Measurements from ENCODE around the gene TTC7B.
A peak's percentile ranks its signal among the peaks of the same experiment; 100 is the strongest.

Gene TTC7B

GRCh38 chr14:90610346-90611040, 205.7 kb downstream of the TTC7B start:
- H3K23ac ChIP-seq (ENCODE audit: low read depth, low read length, poor library complexity), result no peak overlapping the region
- no peak overlapping the region for H2BK12ac ChIP-seq (ENCODE audit: low read length)
- no peak overlapping the region for H2BK15ac ChIP-seq (ENCODE audit: low read length)
- no peak overlapping the region for H4K8ac ChIP-seq (ENCODE audit: low read depth, low read length)
- H3K27me3 ChIP-seq (ENCODE audit: control insufficient read depth in 3 of 3, insufficient read depth in 3 of 3, low read depth in 1 of 3, low read length in 3 of 3), result no peaks in the 10 kb centered on the region
- H3K14ac ChIP-seq (ENCODE audit: low read length), result no peak overlapping the region
- no peaks in the 10 kb centered on the region for H3K36me3 ChIP-seq (replicated peaks in 1 of 2; ENCODE audit: control insufficient read depth in 2 of 2, insufficient read depth in 2 of 2, low read length in 2 of 2)
- H3K27ac ChIP-seq (replicated peaks; ENCODE audit: low read length), result no peak overlapping the region
- H3K9me3 ChIP-seq (replicated peaks in 1 of 2; ENCODE audit: control insufficient read depth in 2 of 2, insufficient read depth in 1 of 2, low read depth in 1 of 2, low read length in 2 of 2), result no peaks in the 10 kb centered on the region
- H3K9ac ChIP-seq (ENCODE audit: low read depth, low read length, poor library complexity), result no peak overlapping the region
- no peak overlapping the region for H2AK5ac ChIP-seq (ENCODE audit: low read depth, low read length)
- H3K4me3 ChIP-seq (ENCODE audit: low read length in 2 of 2), result no peak overlapping the region
- no peak overlapping the region for H3K4me2 ChIP-seq (ENCODE audit: insufficient read depth, low read length, poor library complexity, severe bottlenecking)
- H3K18ac ChIP-seq (ENCODE audit: low read length), result no peak overlapping the region
- no peak overlapping the region for H4K91ac ChIP-seq (ENCODE audit: low read depth, low read length, poor library complexity)
- no peaks in the 10 kb centered on the region for H3K79me1 ChIP-seq (ENCODE audit: low read depth, low read length)
- DNase-seq (ENCODE audit: low spot score), result no peak
- H3K4me1 ChIP-seq (ENCODE audit: control insufficient read depth in 2 of 2, insufficient read depth in 1 of 2, low read depth in 1 of 2, low read length in 2 of 2), result peaks cover 9 to 12% of the 10 kb centered on the region in 2 donors
- no peak overlapping the region for H3K4ac ChIP-seq (ENCODE audit: low read length)
- no peak overlapping the region for H2BK120ac ChIP-seq (ENCODE audit: low read depth, low read length)
- H2BK5ac ChIP-seq (ENCODE audit: low read length), result no peak overlapping the region
- WGBS, 2 donors (ENCODE audit: extremely low coverage in 2 of 2, insufficient read length in 2 of 2, insufficient replicate concordance in 1 of 2), result no CpG with 5 or more reads among the region's 10 CpGs
- no peak overlapping the region for H2AFZ ChIP-seq (ENCODE audit: low read length)

GRCh38 chr14:90609376-90609775, 206.9 kb downstream of the TTC7B start:
- Histone ChIP-seq H3K18ac (ENCODE audit: low read length) (no peak overlapping the region), H3K23ac (ENCODE audit: low read depth, low read length, poor library complexity) (no peak overlapping the region), H4K8ac (ENCODE audit: low read depth, low read length) (no peak overlapping the region), H2BK120ac (ENCODE audit: low read depth, low read length) (no peak overlapping the region), H3K79me1 (ENCODE audit: low read depth, low read length) (no peaks in the 10 kb centered on the region), H2AFZ (ENCODE audit: low read length) (no peak overlapping the region), H2AK5ac (ENCODE audit: low read depth, low read length) (no peak overlapping the region), H3K14ac (ENCODE audit: low read length) (no peak overlapping the region), H3K36me3 (replicated peaks in 1 of 2; ENCODE audit: control insufficient read depth in 2 of 2, insufficient read depth in 2 of 2, low read length in 2 of 2) (no peaks in the 10 kb centered on the region), H2BK12ac (ENCODE audit: low read length) (no peak overlapping the region), H3K4ac (ENCODE audit: low read length) (no peak overlapping the region), H2BK5ac (ENCODE audit: low read length) (no peak overlapping the region), H3K27me3 (ENCODE audit: control insufficient read depth in 3 of 3, insufficient read depth in 3 of 3, low read depth in 1 of 3, low read length in 3 of 3) (no peaks in the 10 kb centered on the region), H3K27ac (replicated peaks; ENCODE audit: low read length) (no peak overlapping the region), H3K4me1 (ENCODE audit: control insufficient read depth in 2 of 2, insufficient read depth in 1 of 2, low read depth in 1 of 2, low read length in 2 of 2) (peaks cover 6 to 13% of the 10 kb centered on the region in 2 donors), H3K9ac (ENCODE audit: low read depth, low read length, poor library complexity) (no peak overlapping the region), H4K91ac (ENCODE audit: low read depth, low read length, poor library complexity) (no peak overlapping the region), H3K9me3 (replicated peaks in 1 of 2; ENCODE audit: control insufficient read depth in 2 of 2, insufficient read depth in 1 of 2, low read depth in 1 of 2, low read length in 2 of 2) (no peaks in the 10 kb centered on the region), H2BK15ac (ENCODE audit: low read length) (no peak overlapping the region), H3K4me3 (ENCODE audit: low read length in 2 of 2) (no peak overlapping the region), H3K4me2 (ENCODE audit: insufficient read depth, low read length, poor library complexity, severe bottlenecking) (no peak overlapping the region)
- DNase-seq (ENCODE audit: low spot score), result no peak
- WGBS, 2 donors (ENCODE audit: extremely low coverage in 2 of 2, insufficient read length in 2 of 2, insufficient replicate concordance in 1 of 2), result no CpG with 5 or more reads among the region's 2 CpGs

GRCh38 chr14:90608929-90609341, 207.3 kb downstream of the TTC7B start:
- H2BK120ac ChIP-seq (ENCODE audit: low read depth, low read length), result no peak overlapping the region
- H3K23ac ChIP-seq (ENCODE audit: low read depth, low read length, poor library complexity), result no peak overlapping the region
- no peak overlapping the region for H3K14ac ChIP-seq (ENCODE audit: low read length)
- no peak overlapping the region for H2AFZ ChIP-seq (ENCODE audit: low read length)
- H3K4ac ChIP-seq (ENCODE audit: low read length), result no peak overlapping the region
- no peak overlapping the region for H2BK12ac ChIP-seq (ENCODE audit: low read length)
- DNase-seq (ENCODE audit: low spot score), result no peak
- no peaks in the 10 kb centered on the region for H3K27me3 ChIP-seq (ENCODE audit: control insufficient read depth in 3 of 3, insufficient read depth in 3 of 3, low read depth in 1 of 3, low read length in 3 of 3)
- no peak overlapping the region for H3K27ac ChIP-seq (replicated peaks; ENCODE audit: low read length)
- no peak overlapping the region for H3K9ac ChIP-seq (ENCODE audit: low read depth, low read length, poor library complexity)
- no peak overlapping the region for H4K8ac ChIP-seq (ENCODE audit: low read depth, low read length)
- WGBS, 2 donors (ENCODE audit: extremely low coverage in 2 of 2, insufficient read length in 2 of 2, insufficient replicate concordance in 1 of 2), result no CpG with 5 or more reads among the region's 7 CpGs
- H3K36me3 ChIP-seq (replicated peaks in 1 of 2; ENCODE audit: control insufficient read depth in 2 of 2, insufficient read depth in 2 of 2, low read length in 2 of 2), result no peaks in the 10 kb centered on the region
- no peak overlapping the region for H2AK5ac ChIP-seq (ENCODE audit: low read depth, low read length)
- H3K79me1 ChIP-seq (ENCODE audit: low read depth, low read length), result no peaks in the 10 kb centered on the region
- no peak overlapping the region for H3K4me3 ChIP-seq (ENCODE audit: low read length in 2 of 2)
- peaks cover 6 to 18% of the 10 kb centered on the region in 2 donors for H3K4me1 ChIP-seq (ENCODE audit: control insufficient read depth in 2 of 2, insufficient read depth in 1 of 2, low read depth in 1 of 2, low read length in 2 of 2)
- no peaks in the 10 kb centered on the region for H3K9me3 ChIP-seq (replicated peaks in 1 of 2; ENCODE audit: control insufficient read depth in 2 of 2, insufficient read depth in 1 of 2, low read depth in 1 of 2, low read length in 2 of 2)
- no peak overlapping the region for H3K4me2 ChIP-seq (ENCODE audit: insufficient read depth, low read length, poor library complexity, severe bottlenecking)
- no peak overlapping the region for H3K18ac ChIP-seq (ENCODE audit: low read length)
- no peak overlapping the region for H2BK15ac ChIP-seq (ENCODE audit: low read length)
- H4K91ac ChIP-seq (ENCODE audit: low read depth, low read length, poor library complexity), result no peak overlapping the region
- no peak overlapping the region for H2BK5ac ChIP-seq (ENCODE audit: low read length)

- Histone ChIP-seq H2BK15ac (ENCODE audit: low read length) (no peak overlapping the region), H2AK5ac (ENCODE audit: low read depth, low read length) (no peak overlapping the region), H3K23ac (ENCODE audit: low read depth, low read length, poor library complexity) (no peak overlapping the region), H3K4me2 (ENCODE audit: insufficient read depth, low read length, poor library complexity, severe bottlenecking) (no peak overlapping the region), H2BK12ac (ENCODE audit: low read length) (no peak overlapping the region), H3K4me3 (ENCODE audit: low read length in 2 of 2) (no peak overlapping the region), H2BK120ac (ENCODE audit: low read depth, low read length) (no peak overlapping the region), H3K27ac (replicated peaks; ENCODE audit: low read length) (no peak overlapping the region), H4K8ac (ENCODE audit: low read depth, low read length) (no peak overlapping the region), H3K9me3 (replicated peaks in 1 of 2; ENCODE audit: control insufficient read depth in 2 of 2, insufficient read depth in 1 of 2, low read depth in 1 of 2, low read length in 2 of 2) (no peaks in the 10 kb centered on the region), H3K36me3 (replicated peaks in 1 of 2; ENCODE audit: control insufficient read depth in 2 of 2, insufficient read depth in 2 of 2, low read length in 2 of 2) (no peaks in the 10 kb centered on the region), H3K27me3 (ENCODE audit: control insufficient read depth in 3 of 3, insufficient read depth in 3 of 3, low read depth in 1 of 3, low read length in 3 of 3) (no peaks in the 10 kb centered on the region), H3K4me1 (ENCODE audit: control insufficient read depth in 2 of 2, insufficient read depth in 1 of 2, low read depth in 1 of 2, low read length in 2 of 2) (peaks cover 8 to 22% of the 10 kb centered on the region in 2 donors), H2AFZ (ENCODE audit: low read length) (no peak overlapping the region), H3K4ac (ENCODE audit: low read length) (no peak overlapping the region), H3K9ac (ENCODE audit: low read depth, low read length, poor library complexity) (no peak overlapping the region), H3K14ac (ENCODE audit: low read length) (no peak overlapping the region), H3K79me1 (ENCODE audit: low read depth, low read length) (no peaks in the 10 kb centered on the region), H3K18ac (ENCODE audit: low read length) (peak overlapping the region; percentile 64), H4K91ac (ENCODE audit: low read depth, low read length, poor library complexity) (no peak overlapping the region), H2BK5ac (ENCODE audit: low read length) (no peak overlapping the region)
- no CpG with 5 or more reads among the region's 11 CpGs for WGBS, 2 donors (ENCODE audit: extremely low coverage in 2 of 2, insufficient read length in 2 of 2, insufficient replicate concordance in 1 of 2)
- DNase-seq (ENCODE audit: low spot score), result no peak
Measured at GRCh38 chr14:90608281-90608680, 207.9 kb downstream of the TTC7B start.
